Heart left ventricle (tissue), 13 donors: ENCODE data around the gene IPCEF1.

Source experiments
- CTCF ChIP-seq, 12 donors: fragments of 200-600 bp; sonication (generic) in 4 of 12; IDR thresholded peaks; one replicate each; pipeline versions ENCODE4 v1.5.0 to v1.8.0; 2018 to 2022; ENCODE audit warnings: antibody characterized with exemption in 12 of 12, mild to moderate bottlenecking in 5 of 12
- POLR2A ChIP-seq, 2 donors: fragments of 450-650 bp; IDR thresholded peaks; one replicate each; pipeline ENCODE4 v1.6.1; 2017; ENCODE audit warnings: antibody characterized with exemption in 2 of 2, mild to moderate bottlenecking in 2 of 2, moderate library complexity in 2 of 2
- donor health status: ischemic (EF 13 %, LVEDD 7.1; RV severe dilation, severe dysfunction).
- donor health status: DM: no; HTN: yes; CAD: no.
- donor health status: DM: no; HTN: no; CAD: no.
- donor health status: ischemic (EF 25% LVEDD 6.9; RV normal size, moderate dysfunction).
- donor health status: ischemic (EF 25% LVEDD 5.7; RV mildly dilated, moderate dysfunction).
- donor health status: ischemic (EF 35%, LVEDD 5.7; RV mildly dilated, moderate dysfunction).
- donor health status: nonischemic (EF 11% LVEDD 7.7; RV severe dilation, severe dysfunction).
- donor health status: DM: yes; HTN: yes; CAD: no.
- donor health status: PGD.
- donor health status: ischemic (EF 29% LVEDD 5.4; RV normal size, mild dysfunction).
- donor health status: nonischemic (EF 23%, LVEDD 6.1; RV moderate dilation, normal function).

- no peak for TF ChIP-seq CTCF (IDR thresholded peaks at IDR 0.05)
- TF ChIP-seq POLR2A (IDR thresholded peaks at IDR 0.05) = no peak
These were observed 124.3 kb downstream of the IPCEF1 start for GRCh38 chr6:154232013-154232910.
